Amniotic epithelial cell (primary cell): ENCODE measurements around the gene ZFTA.
A peak's percentile ranks its signal among the peaks of the same experiment; 100 is the strongest.

Experiments used
- DNase-seq: peaks from one replicate; pipeline ENCODE4 v3.0.0-alpha.2; 2010; ENCODE audit warnings: low read depth

The ZFTA gene

GRCh38 chr11:63775191-63775590 lies 6.6 kb upstream of the ZFTA start:
- peak; percentile 91 for DNase-seq

- peak; percentile 59 for DNase-seq
Observed at GRCh38 chr11:63771741-63772318, 3.3 kb upstream of the ZFTA start.

- DNase-seq = peak; percentile 82
Observed at GRCh38 chr11:63770763-63771162, 2.2 kb upstream of the ZFTA start.

- no peak for DNase-seq
Observed at GRCh38 chr11:63769714-63770455, 1.3 kb upstream of the ZFTA start.

GRCh38 chr11:63769042-63769713 lies 603 bp upstream of the ZFTA start:
- DNase-seq = peak; percentile 26

GRCh38 chr11:63767565-63768236 lies 874 bp downstream of the ZFTA start:
- DNase-seq = peak; percentile 67

- DNase-seq = no peak
Observed at GRCh38 chr11:63767267-63767564, 1.4 kb downstream of the ZFTA start.

- DNase-seq = no peak
Observed at GRCh38 chr11:63766531-63767235, 1.9 kb downstream of the ZFTA start.

- no peak for DNase-seq
Observed at GRCh38 chr11:63765688-63766241, 2.8 kb downstream of the ZFTA start.

- DNase-seq = peak; percentile 87
Observed at GRCh38 chr11:63764679-63765647, 3.6 kb downstream of the ZFTA start.

GRCh38 chr11:63764340-63764678 lies 4.3 kb downstream of the ZFTA start:
- no peak for DNase-seq

GRCh38 chr11:63763496-63764339 lies 4.9 kb downstream of the ZFTA start:
- peak; percentile 72 for DNase-seq

GRCh38 chr11:63762654-63763495 lies 5.7 kb downstream of the ZFTA start:
- DNase-seq = peak; percentile 64

- peak; percentile 57 for DNase-seq
Observed at GRCh38 chr11:63761931-63762653, 6.5 kb downstream of the ZFTA start.

GRCh38 chr11:63761188-63761587 lies 7.4 kb downstream of the ZFTA start:
- no peak for DNase-seq

GRCh38 chr11:63760487-63761079 lies 8.0 kb downstream of the ZFTA start:
- DNase-seq = no peak

GRCh38 chr11:63756919-63757761 lies 11.4 kb downstream of the ZFTA start:
- DNase-seq = no peak
